KG1 (cell line): ENCODE results near the gene FUBP3.
"Not testable (repeated sequence)": the region's sequence is repeated elsewhere in the genome, so short reads cannot be mapped to it uniquely, and the experiment has no call there.

Source experiments
- DNase-seq: peaks from one replicate; lab custom pipeline; 2025; lab: John Stamatoyannopoulos, UW

FUBP3 gene

GRCh38 chr9:130682421-130683121, 103.2 kb downstream of the FUBP3 start:
- no peak for DNase-seq

DNA sequence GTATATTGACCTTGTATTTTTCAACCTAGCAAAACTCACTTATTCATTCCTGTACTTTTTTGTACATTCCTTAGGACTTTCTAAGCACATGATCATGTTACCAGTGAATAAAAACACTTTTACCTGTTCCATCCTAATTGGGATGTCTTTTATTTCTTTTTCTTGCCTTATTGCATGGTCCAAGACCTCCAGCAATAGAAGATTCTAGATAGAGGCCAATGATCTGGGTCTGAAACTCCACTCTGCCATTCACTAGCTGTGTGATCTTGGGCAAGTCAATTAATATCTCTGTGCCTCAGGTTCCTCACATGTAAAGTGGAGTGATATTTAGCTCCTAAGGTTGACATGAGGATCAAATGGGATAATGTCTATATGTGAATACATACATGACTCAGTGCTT, 105.7 kb downstream of the FUBP3 start:
- no peak for DNase-seq

GRCh38 chr9:130685945-130686344, 106.6 kb downstream of the FUBP3 start:
- not testable (repeated sequence) for DNase-seq

DNA sequence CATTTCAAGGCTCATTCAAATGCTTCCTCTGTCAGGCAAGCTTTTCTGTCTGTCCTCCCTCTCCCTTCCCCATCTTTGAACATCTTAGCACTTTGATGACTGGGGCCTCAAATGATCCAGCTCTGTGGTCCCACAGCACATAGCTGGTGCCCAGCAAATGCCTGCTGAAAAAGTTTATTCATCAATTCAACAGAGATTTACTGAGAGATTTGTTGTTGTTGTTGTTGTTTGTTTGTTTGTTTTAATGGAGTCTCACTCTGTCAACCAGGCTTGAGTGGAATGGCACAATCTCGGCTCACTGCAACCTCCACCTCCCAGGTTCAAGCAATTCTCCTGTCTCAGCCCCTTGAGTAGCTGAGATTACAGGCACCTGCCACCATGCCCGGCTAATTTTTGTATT, 108.2 kb downstream of the FUBP3 start:
- DNase-seq: no peak
